Measurements from ENCODE around the gene PLSCR4.

DNA sequence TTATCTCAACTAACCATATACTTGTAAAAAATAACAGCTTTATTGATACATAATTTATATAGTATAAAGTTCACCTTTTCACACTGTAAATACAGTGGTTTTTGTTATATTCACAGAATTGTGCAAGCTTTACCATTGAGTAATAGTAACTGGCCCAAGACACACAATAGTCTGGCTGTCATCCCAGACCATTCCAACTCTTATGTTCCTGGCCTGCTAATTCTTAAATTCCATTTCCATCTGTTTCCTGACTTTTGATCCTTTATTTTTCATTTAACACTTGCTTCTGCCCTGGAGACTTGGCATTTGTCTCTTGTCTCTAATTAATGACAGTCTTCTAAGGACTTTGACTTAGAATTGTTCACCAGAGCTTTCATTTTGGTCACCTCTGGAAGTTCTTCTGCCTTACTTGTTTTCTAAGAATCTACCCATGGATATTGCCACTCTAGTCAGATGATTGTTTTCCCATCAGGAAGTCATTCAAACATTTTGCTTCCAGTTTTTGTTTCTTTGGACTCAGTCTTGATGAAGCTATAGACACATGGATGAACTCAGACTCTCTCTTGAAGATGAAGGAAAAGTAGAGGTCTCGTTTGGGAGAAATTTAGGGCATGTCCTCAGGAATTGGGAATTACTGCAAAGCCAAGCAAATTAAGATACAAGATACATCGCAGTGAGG is 27.2 kb upstream of the PLSCR4 start:
- no peak for TF ChIP-seq EP300 (IDR thresholded peaks at IDR 0.05)
- peak in 1 of 3 donors; percentile 45 for TF ChIP-seq POLR2AphosphoS5 (IDR thresholded peaks at IDR 0.05)
- TF ChIP-seq POLR2A (IDR thresholded peaks at IDR 0.05): no peak
- TF ChIP-seq, protein P1, sequence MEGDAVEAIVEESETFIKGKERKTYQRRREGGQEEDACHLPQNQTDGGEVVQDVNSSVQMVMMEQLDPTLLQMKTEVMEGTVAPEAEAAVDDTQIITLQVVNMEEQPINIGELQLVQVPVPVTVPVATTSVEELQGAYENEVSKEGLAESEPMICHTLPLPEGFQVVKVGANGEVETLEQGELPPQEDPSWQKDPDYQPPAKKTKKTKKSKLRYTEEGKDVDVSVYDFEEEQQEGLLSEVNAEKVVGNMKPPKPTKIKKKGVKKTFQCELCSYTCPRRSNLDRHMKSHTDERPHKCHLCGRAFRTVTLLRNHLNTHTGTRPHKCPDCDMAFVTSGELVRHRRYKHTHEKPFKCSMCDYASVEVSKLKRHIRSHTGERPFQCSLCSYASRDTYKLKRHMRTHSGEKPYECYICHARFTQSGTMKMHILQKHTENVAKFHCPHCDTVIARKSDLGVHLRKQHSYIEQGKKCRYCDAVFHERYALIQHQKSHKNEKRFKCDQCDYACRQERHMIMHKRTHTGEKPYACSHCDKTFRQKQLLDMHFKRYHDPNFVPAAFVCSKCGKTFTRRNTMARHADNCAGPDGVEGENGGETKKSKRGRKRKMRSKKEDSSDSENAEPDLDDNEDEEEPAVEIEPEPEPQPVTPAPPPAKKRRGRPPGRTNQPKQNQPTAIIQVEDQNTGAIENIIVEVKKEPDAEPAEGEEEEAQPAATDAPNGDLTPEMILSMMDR (IDR thresholded peaks at IDR 0.05): no peak

Measured in suprapubic skin (tissue), 4 donors.